Upper lobe of left lung (tissue), 4 donors: ENCODE data around the gene RMDN3.

Experiments
- EP300 ChIP-seq, 4 donors: sonication (generic); formaldehyde crosslinking; IDR thresholded peaks; one replicate each; pipeline ENCODE4 v1.5.1; 2017; ENCODE audit warnings: antibody characterized with exemption in 4 of 4, control low read depth in 2 of 4
- POLR2A ChIP-seq, 4 donors: fragments of 450-650 bp; IDR thresholded peaks; one replicate each; pipeline ENCODE4 v1.5.1; 2016 to 2017; ENCODE audit warnings: antibody characterized with exemption in 4 of 4, mild to moderate bottlenecking in 2 of 4
- POLR2AphosphoS5 ChIP-seq, 2 donors: sonication (generic); formaldehyde crosslinking; IDR thresholded peaks; one replicate each; pipeline ENCODE4 v1.5.1; 2017; ENCODE audit warnings: antibody characterized with exemption in 2 of 2
- TF ChIP-seq, protein P1 (sequence below), 6 experiments: fragments of 450-650 bp in 4 of 6; fragments of 200-600 bp in 2 of 6; sonication (generic) in 2 of 6; IDR thresholded peaks; one replicate each; pipeline ENCODE4 v1.5.1; 2016 to 2019; ENCODE audit warnings: antibody characterized with exemption in 6 of 6

DNA sequence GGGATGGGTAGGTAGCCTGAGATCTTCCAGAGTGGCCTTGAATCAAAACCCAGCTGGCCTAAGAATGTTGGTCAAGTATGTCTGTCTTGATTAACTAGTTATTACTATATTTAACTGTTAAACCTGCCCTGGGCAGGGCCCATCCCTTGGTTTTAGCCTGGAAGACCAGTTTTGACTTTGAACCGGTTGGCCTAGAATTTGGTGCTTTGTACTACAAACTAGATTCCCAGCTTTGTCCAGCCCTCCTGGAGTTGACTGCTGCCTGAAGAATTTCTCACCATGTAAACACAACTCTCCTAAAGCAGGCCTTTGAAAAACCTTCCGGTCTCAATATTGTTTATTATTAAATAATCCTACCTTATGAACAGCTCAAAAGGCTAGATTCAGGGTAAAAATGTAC lies 30.8 kb upstream of the RMDN3 start:
- TF ChIP-seq, protein P1, sequence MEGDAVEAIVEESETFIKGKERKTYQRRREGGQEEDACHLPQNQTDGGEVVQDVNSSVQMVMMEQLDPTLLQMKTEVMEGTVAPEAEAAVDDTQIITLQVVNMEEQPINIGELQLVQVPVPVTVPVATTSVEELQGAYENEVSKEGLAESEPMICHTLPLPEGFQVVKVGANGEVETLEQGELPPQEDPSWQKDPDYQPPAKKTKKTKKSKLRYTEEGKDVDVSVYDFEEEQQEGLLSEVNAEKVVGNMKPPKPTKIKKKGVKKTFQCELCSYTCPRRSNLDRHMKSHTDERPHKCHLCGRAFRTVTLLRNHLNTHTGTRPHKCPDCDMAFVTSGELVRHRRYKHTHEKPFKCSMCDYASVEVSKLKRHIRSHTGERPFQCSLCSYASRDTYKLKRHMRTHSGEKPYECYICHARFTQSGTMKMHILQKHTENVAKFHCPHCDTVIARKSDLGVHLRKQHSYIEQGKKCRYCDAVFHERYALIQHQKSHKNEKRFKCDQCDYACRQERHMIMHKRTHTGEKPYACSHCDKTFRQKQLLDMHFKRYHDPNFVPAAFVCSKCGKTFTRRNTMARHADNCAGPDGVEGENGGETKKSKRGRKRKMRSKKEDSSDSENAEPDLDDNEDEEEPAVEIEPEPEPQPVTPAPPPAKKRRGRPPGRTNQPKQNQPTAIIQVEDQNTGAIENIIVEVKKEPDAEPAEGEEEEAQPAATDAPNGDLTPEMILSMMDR (IDR thresholded peaks at IDR 0.05): no peak
- no peak for TF ChIP-seq POLR2AphosphoS5 (IDR thresholded peaks at IDR 0.05)
- TF ChIP-seq EP300 (IDR thresholded peaks at IDR 0.05): no peak
- TF ChIP-seq POLR2A (IDR thresholded peaks at IDR 0.05): no peak
